HepG2 (cell line): ENCODE results near the gene RNF13. TPM values are rescaled to one million over a fixed set of nuclear protein-coding genes. Genes with fewer than 3 reads are reported as not detected.

Source experiments
- ATAC-seq: fragments of 200-7000 bp; cut with Tn5 transposase; 3 replicates; pipeline ENCODE4 v1.9.1; 2020; ENCODE audit warnings: mild to moderate bottlenecking, moderate library complexity
- BruUV-seq: library from RNA; stranded (reverse); fragments of 400-500 nt; replicated peaks from 2 replicates; lab custom pipeline; 2021; lab: Mats Ljungman, UMichigan
- CTCF ChIA-PET: fragments of 300-600 bp; formaldehyde crosslinking; extraction: SDS; loops from one replicate; lab custom pipeline; 2021; ENCODE audit warnings: low total read pairs, inconsistent platforms, low intra/inter-chr PET ratio; lab: Yijun Ruan, JAX
- POLR2A ChIA-PET: fragments of 350-600 bp; sonication (Branson Sonifier 250); formaldehyde crosslinking; loops from one replicate; lab custom pipeline; 2020; ENCODE audit warnings: antibody characterized with exemption, inconsistent platforms; lab: Yijun Ruan, JAX
- DNase-seq: peaks from one replicate; pipeline ENCODE4 v3.0.0-alpha.2; 2015; ENCODE audit warnings: low spot score
- FAIRE-seq: peaks from 3 replicates; lab custom pipeline; 2011; peaks lifted over from hg19 to GRCh38; lab: Jason Lieb, UNC
- H2AFZ ChIP-seq: one replicate; pipeline ENCODE4 v1.6.1; 2011; ENCODE audit warnings: low read length, inconsistent platforms
- H3K27ac ChIP-seq: fragments of 300-600 bp; 3 replicates; pipeline ENCODE4 v1.8.0; 2011; ENCODE audit warnings: mixed run types, mild to moderate bottlenecking, mixed read lengths, low read length, inconsistent platforms; ENCODE audit not compliant: insufficient read depth; ENCODE audit errors: extremely low read length
- H3K27me3 ChIP-seq, 2 experiments: fragments of 200-600 bp in 1 of 2; 2 replicates in 1 of 2; 3 replicates in 1 of 2; pipeline versions ENCODE4 v1.6.0 to v1.8.0; 2011; ENCODE audit warnings: low read length in 2 of 2, mild to moderate bottlenecking in 2 of 2, moderate library complexity in 2 of 2, inconsistent platforms in 1 of 2; ENCODE audit not compliant: insufficient read depth in 2 of 2, control insufficient read depth in 1 of 2
- H3K36me3 ChIP-seq, 2 experiments: fragments of 200-600 bp in 1 of 2; replicated peaks in 1 of 2; 2 replicates in 1 of 2; 3 replicates in 1 of 2; pipeline versions ENCODE4 v1.5.1 to v1.8.0; 2011; ENCODE audit warnings: low read length in 2 of 2, inconsistent platforms in 1 of 2; ENCODE audit not compliant: insufficient read depth in 2 of 2, control insufficient read depth in 1 of 2
- H3K4me1 ChIP-seq: 2 replicates; pipeline ENCODE4 v1.5.1; 2012; ENCODE audit warnings: low read length, inconsistent platforms; ENCODE audit not compliant: insufficient read depth
- H3K4me2 ChIP-seq: 2 replicates; pipeline ENCODE4 v1.6.0; 2011; ENCODE audit warnings: low read depth, low read length, inconsistent platforms
- H3K4me3 ChIP-seq, 3 experiments: fragments of 200-600 bp in 1 of 3; sonication (generic), shearing (Covaris generic) in 1 of 3; replicated peaks in 1 of 3; 2 replicates each; pipeline ENCODE4 v1.5.1; 2011 to 2016; ENCODE audit warnings: low read length in 3 of 3, inconsistent platforms in 2 of 3, low read depth in 2 of 3, mild to moderate bottlenecking in 2 of 3, control low read depth in 1 of 3, mixed read lengths in 1 of 3; ENCODE audit not compliant: insufficient read depth in 1 of 3
- H3K79me2 ChIP-seq: one replicate; pipeline ENCODE4 v1.6.1; 2011; ENCODE audit warnings: low read length, inconsistent platforms; ENCODE audit not compliant: insufficient read depth
- H3K9ac ChIP-seq: 2 replicates; pipeline ENCODE4 v1.6.0; 2011; ENCODE audit warnings: mild to moderate bottlenecking, low read depth, low read length, inconsistent platforms; ENCODE audit not compliant: insufficient read depth
- H3K9me3 ChIP-seq: 2 replicates; pipeline ENCODE4 v1.5.1; 2012; ENCODE audit warnings: mild to moderate bottlenecking, low read length
- H4K20me1 ChIP-seq: 2 replicates; pipeline ENCODE4 v1.6.0; 2011; ENCODE audit warnings: inconsistent platforms, mild to moderate bottlenecking, low read length, moderate library complexity; ENCODE audit not compliant: insufficient read depth
- CBX2 ChIP-seq, 2 experiments: fragments of 200-600 bp in 1 of 2; sonication (generic); formaldehyde crosslinking in 1 of 2; IDR thresholded peaks; 2 replicates each; pipeline versions ENCODE4 v1.7.0 to v1.8.1; 2018 to 2022; ENCODE audit warnings: low read depth in 2 of 2, low read length in 1 of 2, mild to moderate bottlenecking in 1 of 2, missing genetic modification reagents in 1 of 2
- MYC ChIP-seq: sonication (generic); formaldehyde crosslinking; IDR thresholded peaks from 2 replicates; pipeline ENCODE4 v1.9.0; 2021; ENCODE audit warnings: missing genetic modification reagents, borderline replicate concordance
- NR2F6 ChIP-seq, 2 experiments: IDR thresholded peaks; 2 replicates each; pipeline ENCODE4 v1.6.1; 2016; ENCODE audit warnings: antibody characterized with exemption in 1 of 2, mild to moderate bottlenecking in 1 of 2
- SOX5 ChIP-seq: IDR thresholded peaks from 2 replicates; pipeline ENCODE4 v1.6.1; 2016; ENCODE audit warnings: borderline replicate concordance
- SRSF4 ChIP-seq: fragments of 200-400 bp; formaldehyde crosslinking; IDR thresholded peaks from one replicate; pipeline ENCODE4 v1.6.1; 2018; ENCODE audit warnings: mild to moderate bottlenecking, low read depth, low read length, moderate library complexity; ENCODE audit not compliant: poor library complexity, severe bottlenecking
- ZFP37 ChIP-seq: sonication (generic); formaldehyde crosslinking; IDR thresholded peaks from 2 replicates; pipeline ENCODE4 v1.4.0; 2020; ENCODE audit warnings: missing genetic modification reagents, borderline replicate concordance
- ZNF282 ChIP-seq: fragments of 450-650 bp; IDR thresholded peaks from 2 replicates; pipeline ENCODE4 v1.6.1; 2018; ENCODE audit not compliant: partially characterized antibody
- ZNF3 ChIP-seq: IDR thresholded peaks from 2 replicates; pipeline ENCODE4 v1.7.0; 2017; ENCODE audit warnings: inconsistent platforms
- WGBS: methylation state at CpG from one replicate; pipeline ENCODE4 v1.1.6; 2017; ENCODE audit warnings: low lambda C conversion rate; 5-methylcytosine and 5-hydroxymethylcytosine counted together
- in situ Hi-C: cut with HindIII; loops from 2 replicates; pipeline ENCODE4 v1.10.0; 2017; ENCODE audit warnings: low pct_unique_long_range_greater_than_20kb; ENCODE audit not compliant: extremely low pct_ligation_motif_present
- intact Hi-C: fragments of 100-400 bp; cut with micrococcal nuclease; formaldehyde crosslinking; loops from one replicate; pipeline ENCODE4 v1.10.0; 2022; ENCODE audit not compliant: unreplicated experiment
- polyA plus RNA-seq, 8 experiments: library from polyadenylated mRNA; depleted of rRNA in 3 of 8; stranded (reverse) in 7 of 8; unstranded in 1 of 8; fragments of >200 nt; fragmentation: Illumina TruSeq in 4 of 8; extraction: Trizol in 4 of 8; gene quantifications; 2 replicates each; pipeline versions ENCODE4 v1.2.1 to v1.2.3, GENCODE V29; 2011 to 2016; ENCODE audit warnings: low read depth in 4 of 8, missing spikeins in 1 of 8, mixed read lengths in 1 of 8; ENCODE audit not compliant: insufficient read depth in 1 of 8
- total RNA-seq, 5 experiments: library from RNA; depleted of rRNA; stranded (reverse); fragments of >200 nt; fragmentation: Illumina TruSeq; extraction: Trizol; gene quantifications; 2 replicates each; pipeline ENCODE4 v1.2.3, GENCODE V29; 2016; ENCODE audit warnings: low read depth in 1 of 5
- TF ChIP-seq, protein P1 (sequence below): sonication (generic); formaldehyde crosslinking; IDR thresholded peaks from 2 replicates; pipeline ENCODE4 v1.9.0; 2021; ENCODE audit warnings: missing genetic modification reagents, mild to moderate bottlenecking, borderline replicate concordance
- TF ChIP-seq, protein P2 (sequence below): sonication (generic); formaldehyde crosslinking; conservative IDR thresholded peaks from 2 replicates; pipeline ENCODE4 v1.4.0; 2020; ENCODE audit warnings: missing genetic modification reagents
- TF ChIP-seq, protein P3 (sequence below): sonication (generic); formaldehyde crosslinking; IDR thresholded peaks from 2 replicates; pipeline ENCODE4 v1.4.0; 2020; ENCODE audit warnings: missing genetic modification reagents
- TF ChIP-seq, protein P4 (sequence below): sonication (generic); formaldehyde crosslinking; IDR thresholded peaks from 2 replicates; pipeline ENCODE4 v1.4.0; 2020; ENCODE audit warnings: missing genetic modification reagents

Gene RNF13
- total and polyA plus RNA-seq, 2 of the 13 experiments (the other 11 are each of a cell fraction or from before 2014, with no cell fraction given) = 39.8 to 46.0 TPM

DNA sequence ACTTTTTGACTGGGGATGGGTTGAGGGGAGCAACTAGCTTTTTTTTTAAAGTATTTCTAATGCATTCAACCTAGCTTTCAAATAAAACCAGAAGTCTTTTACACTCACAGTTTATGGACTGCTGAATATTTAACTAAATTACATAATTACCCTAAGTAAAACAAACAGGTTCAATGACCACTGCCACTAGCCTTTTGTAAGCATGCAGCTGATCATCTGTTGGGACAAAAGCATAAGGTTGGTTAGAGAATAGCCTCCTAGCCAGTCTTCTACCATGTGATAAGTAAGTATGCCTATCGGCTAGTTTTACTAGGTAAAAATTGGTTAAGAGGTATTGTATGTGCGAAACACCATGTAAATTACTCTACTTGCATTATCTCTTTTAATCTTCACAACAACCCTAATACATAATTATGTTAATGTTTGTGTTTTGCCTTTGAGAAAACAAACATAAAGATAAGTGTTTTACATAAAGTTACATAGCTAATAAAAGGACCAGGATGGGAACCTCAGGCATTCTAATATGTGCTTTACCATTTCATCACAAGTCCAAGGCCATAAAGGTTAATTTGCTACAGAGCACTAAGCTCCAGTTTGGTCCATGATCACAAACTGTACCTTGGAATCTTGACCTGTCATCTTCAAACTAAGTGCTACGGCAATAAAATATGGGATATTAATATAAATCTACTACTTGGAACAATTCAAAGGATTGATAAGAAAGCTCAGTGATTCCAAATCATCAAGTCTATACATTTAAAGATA is 144.5 kb downstream of the RNF13 start:
- ChIA-PET CTCF (no interaction called here), POLR2A (interaction anchor here (1.0 kb wide), 1 partner anchor 14 kb away, joined by 3 read pairs; the partner anchor contains the start of gene PFN2)
- Histone ChIP-seq H3K27ac (no peak overlapping the region), H2AFZ (no peak overlapping the region), H3K4me3 (no peak overlapping the region), H3K9me3 (no peaks in the 10 kb centered on the region), H3K79me2 (no peaks in the 10 kb centered on the region), H3K27me3 (no peaks in the 10 kb centered on the region), H3K4me2 (no peak overlapping the region), H3K4me1 (peaks cover 14% of the 10 kb centered on the region), H4K20me1 (0 out of 2 replicates have a peak, but pooled peaks cover 4% of the 10 kb centered on the region), H3K36me3 (peaks cover 0 to 7% of the 10 kb centered on the region in 2 experiments; a peak in 2 of 5 replicates), H3K9ac (no peak overlapping the region)
- 92% methylated on average over 3 of the region's 3 CpGs for WGBS
- FAIRE-seq (no peak), ATAC-seq (peak; percentile 29; the same call in 1 of the 3 replicates), DNase-seq (no peak)
- intact Hi-C loops = no loop called here
- no TSS peak for BruUV-seq
- in situ Hi-C loops = loop anchor here (10.0 kb wide), 1 partner anchor 257 kb away; no protein-coding TSS in a partner anchor
- TF ChIP-seq, protein P1, sequence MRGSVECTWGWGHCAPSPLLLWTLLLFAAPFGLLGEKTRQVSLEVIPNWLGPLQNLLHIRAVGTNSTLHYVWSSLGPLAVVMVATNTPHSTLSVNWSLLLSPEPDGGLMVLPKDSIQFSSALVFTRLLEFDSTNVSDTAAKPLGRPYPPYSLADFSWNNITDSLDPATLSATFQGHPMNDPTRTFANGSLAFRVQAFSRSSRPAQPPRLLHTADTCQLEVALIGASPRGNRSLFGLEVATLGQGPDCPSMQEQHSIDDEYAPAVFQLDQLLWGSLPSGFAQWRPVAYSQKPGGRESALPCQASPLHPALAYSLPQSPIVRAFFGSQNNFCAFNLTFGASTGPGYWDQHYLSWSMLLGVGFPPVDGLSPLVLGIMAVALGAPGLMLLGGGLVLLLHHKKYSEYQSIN (CRISPR knock-in tag) = no peak
- TF ChIP-seq MYC (CRISPR knock-in tag) (no peak), SRSF4 (no peak), NR2F6 (IDR thresholded peaks at IDR 0.05) (no peak), NR2F6 (CRISPR knock-in tag; IDR thresholded peaks at IDR 0.05) (no peak), ZFP37 (CRISPR knock-in tag) (no peak), CBX2 (IDR thresholded peaks at IDR 0.05; ENCODE audit: low read depth, low read length) (no peak), CBX2 (CRISPR knock-in tag; IDR thresholded peaks at IDR 0.05; ENCODE audit: low read depth) (no peak), SOX5 (CRISPR knock-in tag) (no peak), ZNF282 (no peak), ZNF3 (CRISPR knock-in tag) (no peak)
- TF ChIP-seq, protein P2, sequence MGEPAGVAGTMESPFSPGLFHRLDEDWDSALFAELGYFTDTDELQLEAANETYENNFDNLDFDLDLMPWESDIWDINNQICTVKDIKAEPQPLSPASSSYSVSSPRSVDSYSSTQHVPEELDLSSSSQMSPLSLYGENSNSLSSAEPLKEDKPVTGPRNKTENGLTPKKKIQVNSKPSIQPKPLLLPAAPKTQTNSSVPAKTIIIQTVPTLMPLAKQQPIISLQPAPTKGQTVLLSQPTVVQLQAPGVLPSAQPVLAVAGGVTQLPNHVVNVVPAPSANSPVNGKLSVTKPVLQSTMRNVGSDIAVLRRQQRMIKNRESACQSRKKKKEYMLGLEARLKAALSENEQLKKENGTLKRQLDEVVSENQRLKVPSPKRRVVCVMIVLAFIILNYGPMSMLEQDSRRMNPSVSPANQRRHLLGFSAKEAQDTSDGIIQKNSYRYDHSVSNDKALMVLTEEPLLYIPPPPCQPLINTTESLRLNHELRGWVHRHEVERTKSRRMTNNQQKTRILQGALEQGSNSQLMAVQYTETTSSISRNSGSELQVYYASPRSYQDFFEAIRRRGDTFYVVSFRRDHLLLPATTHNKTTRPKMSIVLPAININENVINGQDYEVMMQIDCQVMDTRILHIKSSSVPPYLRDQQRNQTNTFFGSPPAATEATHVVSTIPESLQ (CRISPR knock-in tag) = no peak
- TF ChIP-seq, protein P3, sequence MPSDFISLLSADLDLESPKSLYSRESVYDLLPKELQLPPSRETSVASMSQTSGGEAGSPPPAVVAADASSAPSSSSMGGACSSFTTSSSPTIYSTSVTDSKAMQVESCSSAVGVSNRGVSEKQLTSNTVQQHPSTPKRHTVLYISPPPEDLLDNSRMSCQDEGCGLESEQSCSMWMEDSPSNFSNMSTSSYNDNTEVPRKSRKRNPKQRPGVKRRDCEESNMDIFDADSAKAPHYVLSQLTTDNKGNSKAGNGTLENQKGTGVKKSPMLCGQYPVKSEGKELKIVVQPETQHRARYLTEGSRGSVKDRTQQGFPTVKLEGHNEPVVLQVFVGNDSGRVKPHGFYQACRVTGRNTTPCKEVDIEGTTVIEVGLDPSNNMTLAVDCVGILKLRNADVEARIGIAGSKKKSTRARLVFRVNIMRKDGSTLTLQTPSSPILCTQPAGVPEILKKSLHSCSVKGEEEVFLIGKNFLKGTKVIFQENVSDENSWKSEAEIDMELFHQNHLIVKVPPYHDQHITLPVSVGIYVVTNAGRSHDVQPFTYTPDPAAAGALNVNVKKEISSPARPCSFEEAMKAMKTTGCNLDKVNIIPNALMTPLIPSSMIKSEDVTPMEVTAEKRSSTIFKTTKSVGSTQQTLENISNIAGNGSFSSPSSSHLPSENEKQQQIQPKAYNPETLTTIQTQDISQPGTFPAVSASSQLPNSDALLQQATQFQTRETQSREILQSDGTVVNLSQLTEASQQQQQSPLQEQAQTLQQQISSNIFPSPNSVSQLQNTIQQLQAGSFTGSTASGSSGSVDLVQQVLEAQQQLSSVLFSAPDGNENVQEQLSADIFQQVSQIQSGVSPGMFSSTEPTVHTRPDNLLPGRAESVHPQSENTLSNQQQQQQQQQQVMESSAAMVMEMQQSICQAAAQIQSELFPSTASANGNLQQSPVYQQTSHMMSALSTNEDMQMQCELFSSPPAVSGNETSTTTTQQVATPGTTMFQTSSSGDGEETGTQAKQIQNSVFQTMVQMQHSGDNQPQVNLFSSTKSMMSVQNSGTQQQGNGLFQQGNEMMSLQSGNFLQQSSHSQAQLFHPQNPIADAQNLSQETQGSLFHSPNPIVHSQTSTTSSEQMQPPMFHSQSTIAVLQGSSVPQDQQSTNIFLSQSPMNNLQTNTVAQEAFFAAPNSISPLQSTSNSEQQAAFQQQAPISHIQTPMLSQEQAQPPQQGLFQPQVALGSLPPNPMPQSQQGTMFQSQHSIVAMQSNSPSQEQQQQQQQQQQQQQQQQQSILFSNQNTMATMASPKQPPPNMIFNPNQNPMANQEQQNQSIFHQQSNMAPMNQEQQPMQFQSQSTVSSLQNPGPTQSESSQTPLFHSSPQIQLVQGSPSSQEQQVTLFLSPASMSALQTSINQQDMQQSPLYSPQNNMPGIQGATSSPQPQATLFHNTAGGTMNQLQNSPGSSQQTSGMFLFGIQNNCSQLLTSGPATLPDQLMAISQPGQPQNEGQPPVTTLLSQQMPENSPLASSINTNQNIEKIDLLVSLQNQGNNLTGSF (CRISPR knock-in tag) = no peak
- TF ChIP-seq, protein P4, sequence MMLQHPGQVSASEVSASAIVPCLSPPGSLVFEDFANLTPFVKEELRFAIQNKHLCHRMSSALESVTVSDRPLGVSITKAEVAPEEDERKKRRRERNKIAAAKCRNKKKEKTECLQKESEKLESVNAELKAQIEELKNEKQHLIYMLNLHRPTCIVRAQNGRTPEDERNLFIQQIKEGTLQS (CRISPR knock-in tag) = no peak
